ENCODE data around the gene ADPRS.

ADPRS gene, protein sequence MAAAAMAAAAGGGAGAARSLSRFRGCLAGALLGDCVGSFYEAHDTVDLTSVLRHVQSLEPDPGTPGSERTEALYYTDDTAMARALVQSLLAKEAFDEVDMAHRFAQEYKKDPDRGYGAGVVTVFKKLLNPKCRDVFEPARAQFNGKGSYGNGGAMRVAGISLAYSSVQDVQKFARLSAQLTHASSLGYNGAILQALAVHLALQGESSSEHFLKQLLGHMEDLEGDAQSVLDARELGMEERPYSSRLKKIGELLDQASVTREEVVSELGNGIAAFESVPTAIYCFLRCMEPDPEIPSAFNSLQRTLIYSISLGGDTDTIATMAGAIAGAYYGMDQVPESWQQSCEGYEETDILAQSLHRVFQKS
- 12.1 to 48.9 (median 35.5) reads per million in 9 experiments for total RNA-seq

DNA sequence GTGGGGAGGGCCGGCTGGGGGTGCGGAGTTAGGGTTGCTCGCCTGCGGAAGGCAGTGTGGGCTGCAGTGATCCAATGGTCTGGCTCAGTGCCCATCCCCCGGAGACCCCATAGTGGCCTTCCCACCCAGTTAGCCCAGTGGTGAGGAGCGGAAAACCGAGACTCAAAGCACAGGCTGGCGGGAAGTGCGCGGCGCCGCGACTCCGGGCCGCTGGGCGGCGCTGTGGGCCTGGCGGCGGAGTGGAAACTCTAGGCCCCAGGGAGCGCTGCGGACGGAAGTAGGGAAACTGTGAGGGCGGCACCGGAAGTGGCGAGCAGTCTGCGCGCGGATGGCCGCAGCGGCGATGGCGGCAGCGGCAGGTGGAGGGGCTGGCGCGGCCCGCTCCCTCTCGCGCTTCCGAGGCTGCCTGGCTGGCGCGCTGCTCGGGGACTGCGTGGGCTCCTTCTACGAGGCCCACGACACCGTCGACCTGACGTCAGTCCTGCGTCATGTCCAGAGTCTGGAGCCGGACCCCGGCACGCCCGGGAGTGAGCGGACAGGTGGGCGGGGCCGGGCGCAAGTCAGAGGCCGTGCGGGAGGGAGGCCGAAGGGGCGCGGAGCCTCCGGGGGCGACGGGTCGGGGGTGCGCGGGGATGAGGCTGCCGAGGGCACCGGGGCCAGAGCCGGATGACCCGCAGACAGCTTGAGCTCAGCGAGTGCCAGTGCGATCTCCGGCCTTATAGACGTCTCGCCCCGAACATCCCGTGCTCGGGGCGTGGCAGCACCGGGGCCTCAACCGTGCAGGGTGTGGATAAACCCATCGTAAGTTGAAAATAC is at the start of gene ADPRS:
Gene ADPRS (plus strand): TSS at position 316 of the 816 bp plus-strand sequence. CDS start 13 bp downstream, at position 329.
- H3K36me3 Mint-ChIP-seq (ENCODE audit: insufficient read depth): peaks cover 26% of the 10 kb centered on the region
- ATAC-seq (replicated peaks) (peak; percentile 94), DNase-seq (peak; percentile 85 to 89 (median 85))
- H3K4me3 Mint-ChIP-seq: peak within 1 kb of the TSS; percentile 80 to 84
- H3K4me1 Mint-ChIP-seq (ENCODE audit: low read depth in 2 of 2): peaks cover 15 to 21% of the 10 kb centered on the region in 2 donors
- no peaks in the 10 kb centered on the region for H3K9me3 Mint-ChIP-seq
- peaks cover 11 to 29% of the 10 kb centered on the region in 2 donors for H3K27me3 Mint-ChIP-seq
- H3K27ac Mint-ChIP-seq: peak within 1 kb of the TSS; percentile 88 to 95

GRCh38 chr1:36040238-36040637 is 48.5 kb upstream of the ADPRS start:
- Mint-ChIP-seq H3K9me3 (no peaks in the 10 kb centered on the region), H3K4me1 (ENCODE audit: low read depth in 2 of 2) (no peaks in the 10 kb centered on the region), H3K27ac (no peak overlapping the region), H3K4me3 (no peak overlapping the region), H3K27me3 (no peaks in the 10 kb centered on the region), H3K36me3 (ENCODE audit: insufficient read depth) (peaks cover 69% of the 10 kb centered on the region)
- no peak for ATAC-seq (replicated peaks)
- DNase-seq: no peak

GRCh38 chr1:36051821-36052220 is 36.9 kb upstream of the ADPRS start:
- ATAC-seq (replicated peaks) (no peak), DNase-seq (no peak)
- peaks cover 0 to 1% of the 10 kb centered on the region in 2 donors for H3K9me3 Mint-ChIP-seq
- H3K36me3 Mint-ChIP-seq (ENCODE audit: insufficient read depth): peaks cover 21% of the 10 kb centered on the region
- no peak overlapping the region for H3K4me3 Mint-ChIP-seq
- no peaks in the 10 kb centered on the region for H3K4me1 Mint-ChIP-seq (ENCODE audit: low read depth in 2 of 2)
- no peaks in the 10 kb centered on the region for H3K27me3 Mint-ChIP-seq
- H3K27ac Mint-ChIP-seq: no peak overlapping the region

GRCh38 chr1:36053978-36054377 is 34.7 kb upstream of the ADPRS start:
- Mint-ChIP-seq H3K4me1 (ENCODE audit: low read depth in 2 of 2) (no peaks in the 10 kb centered on the region), H3K9me3 (no peaks in the 10 kb centered on the region), H3K27me3 (no peaks in the 10 kb centered on the region), H3K4me3 (no peak overlapping the region), H3K36me3 (ENCODE audit: insufficient read depth) (peaks cover 24% of the 10 kb centered on the region), H3K27ac (no peak overlapping the region)
- ATAC-seq (replicated peaks) (no peak), DNase-seq (no peak)

- no peaks in the 10 kb centered on the region for H3K27me3 Mint-ChIP-seq
- ATAC-seq (replicated peaks): no peak
These were observed 33.0 kb upstream of the ADPRS start for GRCh38 chr1:36055706-36056105.

GRCh38 chr1:36062315-36062714 is 26.4 kb upstream of the ADPRS start:
- Mint-ChIP-seq H3K4me3 (no peak overlapping the region), H3K27ac (no peak overlapping the region), H3K4me1 (ENCODE audit: low read depth in 2 of 2) (no peaks in the 10 kb centered on the region), H3K27me3 (no peaks in the 10 kb centered on the region), H3K9me3 (no peaks in the 10 kb centered on the region), H3K36me3 (ENCODE audit: insufficient read depth) (peaks cover 9% of the 10 kb centered on the region)
- no peak for DNase-seq
- ATAC-seq (replicated peaks): no peak

More at GRCh38 chr1:36055706-36056105, 33.0 kb upstream of the ADPRS start:
- no peak overlapping the region for H3K27ac Mint-ChIP-seq
- H3K9me3 Mint-ChIP-seq: no peaks in the 10 kb centered on the region
- H3K4me1 Mint-ChIP-seq (ENCODE audit: low read depth in 2 of 2): no peaks in the 10 kb centered on the region
- no peak for DNase-seq
- no peak overlapping the region for H3K4me3 Mint-ChIP-seq
- H3K36me3 Mint-ChIP-seq (ENCODE audit: insufficient read depth): peaks cover 11% of the 10 kb centered on the region

GRCh38 chr1:36067871-36068270 is 20.8 kb upstream of the ADPRS start:
- no peak overlapping the region for H3K4me3 Mint-ChIP-seq
- H3K27me3 Mint-ChIP-seq: no peaks in the 10 kb centered on the region
- H3K27ac Mint-ChIP-seq: peak overlapping the region in 1 of 2 donors; percentile 73
- H3K9me3 Mint-ChIP-seq: no peaks in the 10 kb centered on the region
- peaks cover 3% of the 10 kb centered on the region for H3K36me3 Mint-ChIP-seq (ENCODE audit: insufficient read depth)
- ATAC-seq (replicated peaks) (no peak), DNase-seq (no peak)
- no peaks in the 10 kb centered on the region for H3K4me1 Mint-ChIP-seq (ENCODE audit: low read depth in 2 of 2)

DNA sequence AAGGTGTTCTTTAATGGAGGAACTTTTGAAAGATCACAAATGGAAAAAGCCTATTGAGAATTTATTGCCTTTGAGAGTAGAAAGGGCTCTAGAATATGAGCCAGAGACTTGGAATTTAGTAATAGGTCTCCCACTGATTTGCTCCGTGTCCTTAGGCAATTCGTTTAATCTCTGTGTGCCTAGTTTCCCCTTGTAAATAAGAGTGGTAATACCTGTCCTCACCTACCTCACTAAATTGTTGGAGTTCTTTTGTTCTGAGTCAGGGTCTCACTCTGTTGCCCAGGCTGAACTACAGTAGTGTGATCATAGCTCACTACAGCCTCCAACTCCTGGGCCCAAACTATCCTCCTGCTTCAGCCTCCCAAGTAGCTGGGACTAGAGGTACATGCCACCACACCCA is 19.8 kb upstream of the ADPRS start:
- no peak overlapping the region for H3K4me3 Mint-ChIP-seq
- no peaks in the 10 kb centered on the region for H3K27me3 Mint-ChIP-seq
- DNase-seq: no peak
- ATAC-seq (replicated peaks): no peak
- peaks cover 3% of the 10 kb centered on the region for H3K36me3 Mint-ChIP-seq (ENCODE audit: insufficient read depth)
- no peaks in the 10 kb centered on the region for H3K4me1 Mint-ChIP-seq (ENCODE audit: low read depth in 2 of 2)
- no peaks in the 10 kb centered on the region for H3K9me3 Mint-ChIP-seq
- H3K27ac Mint-ChIP-seq: no peak overlapping the region

DNA sequence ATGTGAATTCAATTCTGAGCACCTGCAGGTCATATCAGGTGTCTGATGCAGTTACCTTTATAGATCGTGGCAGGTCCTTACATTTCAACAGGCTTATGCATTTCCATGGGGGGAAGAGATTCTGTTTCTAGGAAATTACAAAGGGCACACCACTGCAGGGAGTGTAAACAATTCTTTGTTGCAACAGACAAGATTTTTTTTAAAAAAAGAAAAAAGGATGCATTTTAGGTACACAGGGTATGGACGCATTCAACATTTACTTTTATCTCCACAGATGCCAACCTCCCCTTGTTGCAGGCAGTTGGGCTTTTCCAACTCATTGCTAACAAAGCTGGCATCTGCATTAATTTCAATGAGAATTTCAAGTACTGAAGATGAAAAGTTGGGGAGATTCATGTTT is 18.3 kb upstream of the ADPRS start:
- no peak for ATAC-seq (replicated peaks)
- no peaks in the 10 kb centered on the region for H3K9me3 Mint-ChIP-seq

DNA sequence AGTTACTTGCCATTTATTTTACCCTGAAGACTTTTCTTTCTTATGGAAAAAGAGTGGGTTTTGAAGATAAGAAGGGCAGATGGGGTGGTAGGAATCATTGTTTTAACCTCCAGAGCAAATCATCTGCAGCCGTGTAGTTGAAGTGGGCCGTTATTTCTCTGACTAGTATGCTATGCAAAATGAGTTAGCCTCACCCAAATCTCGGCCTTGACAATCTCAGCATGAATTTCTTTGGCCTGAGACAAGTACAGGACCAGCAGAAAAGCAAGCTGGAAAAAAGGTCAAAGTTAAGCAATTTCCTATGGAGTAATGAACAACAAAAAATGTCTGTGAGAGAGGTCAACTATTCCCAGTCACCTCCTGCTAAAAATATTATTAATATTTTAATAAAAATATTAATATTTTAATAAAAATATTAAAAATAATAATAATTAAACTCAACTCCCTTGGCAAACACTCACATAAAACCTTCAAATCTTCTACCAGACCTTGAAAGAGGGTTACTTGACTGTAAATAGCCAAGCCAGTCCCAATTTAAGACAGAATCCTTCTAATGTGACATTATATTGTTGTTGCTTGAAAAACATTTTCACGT is 11.6 kb upstream of the ADPRS start:
- H3K4me3 Mint-ChIP-seq: no peak overlapping the region

More for the DNA sequence above, 18.3 kb upstream of the ADPRS start:
- no peak overlapping the region for H3K27ac Mint-ChIP-seq
- H3K4me1 Mint-ChIP-seq (ENCODE audit: low read depth in 2 of 2): no peaks in the 10 kb centered on the region
- H3K27me3 Mint-ChIP-seq: no peaks in the 10 kb centered on the region
- peaks cover 3% of the 10 kb centered on the region for H3K36me3 Mint-ChIP-seq (ENCODE audit: insufficient read depth)
- H3K4me3 Mint-ChIP-seq: no peak overlapping the region
- no peak for DNase-seq

GRCh38 chr1:36080236-36080635 is 8.5 kb upstream of the ADPRS start:
- H3K36me3 Mint-ChIP-seq (ENCODE audit: insufficient read depth): peaks cover 2% of the 10 kb centered on the region
- no peaks in the 10 kb centered on the region for H3K4me1 Mint-ChIP-seq (ENCODE audit: low read depth in 2 of 2)
- peaks cover 19 to 32% of the 10 kb centered on the region in 2 donors for H3K27me3 Mint-ChIP-seq
- H3K27ac Mint-ChIP-seq: no peak overlapping the region
- no peak overlapping the region for H3K4me3 Mint-ChIP-seq
- DNase-seq: no peak
- no peak for ATAC-seq (replicated peaks)
- H3K9me3 Mint-ChIP-seq: no peaks in the 10 kb centered on the region

More for the DNA sequence above, 11.6 kb upstream of the ADPRS start:
- H3K4me1 Mint-ChIP-seq (ENCODE audit: low read depth in 2 of 2): no peaks in the 10 kb centered on the region
- no peak for DNase-seq
- no peaks in the 10 kb centered on the region for H3K9me3 Mint-ChIP-seq
- no peak for ATAC-seq (replicated peaks)
- H3K36me3 Mint-ChIP-seq (ENCODE audit: insufficient read depth): no peaks in the 10 kb centered on the region
- H3K27me3 Mint-ChIP-seq: peaks cover 13 to 16% of the 10 kb centered on the region in 2 donors
- no peak overlapping the region for H3K27ac Mint-ChIP-seq

DNA sequence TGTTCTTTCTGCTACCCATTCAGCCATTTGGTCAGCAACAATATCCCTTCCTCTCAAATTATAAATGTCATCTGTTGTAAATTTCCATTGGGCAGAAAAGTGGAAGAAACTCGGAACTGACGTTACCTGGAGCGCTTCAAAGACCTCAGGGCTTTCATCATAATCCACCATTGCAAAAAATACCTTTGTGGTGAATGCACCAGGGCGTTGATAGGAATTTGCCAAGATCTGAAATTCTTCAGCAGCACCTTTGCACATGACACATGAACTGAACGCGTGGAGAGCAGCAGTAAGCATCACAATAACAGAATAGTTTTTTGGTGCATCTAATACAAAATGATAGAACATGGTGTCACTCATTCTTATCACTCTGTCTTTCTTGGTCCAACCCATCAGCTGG is 7.9 kb upstream of the ADPRS start:
- peaks cover 3% of the 10 kb centered on the region for H3K36me3 Mint-ChIP-seq (ENCODE audit: insufficient read depth)
- no peak for ATAC-seq (replicated peaks)
- no peaks in the 10 kb centered on the region for H3K4me1 Mint-ChIP-seq (ENCODE audit: low read depth in 2 of 2)
- H3K27ac Mint-ChIP-seq: no peak overlapping the region
- DNase-seq: no peak
- no peaks in the 10 kb centered on the region for H3K9me3 Mint-ChIP-seq
- H3K27me3 Mint-ChIP-seq: peaks cover 19 to 37% of the 10 kb centered on the region in 2 donors
- no peak overlapping the region for H3K4me3 Mint-ChIP-seq

DNA sequence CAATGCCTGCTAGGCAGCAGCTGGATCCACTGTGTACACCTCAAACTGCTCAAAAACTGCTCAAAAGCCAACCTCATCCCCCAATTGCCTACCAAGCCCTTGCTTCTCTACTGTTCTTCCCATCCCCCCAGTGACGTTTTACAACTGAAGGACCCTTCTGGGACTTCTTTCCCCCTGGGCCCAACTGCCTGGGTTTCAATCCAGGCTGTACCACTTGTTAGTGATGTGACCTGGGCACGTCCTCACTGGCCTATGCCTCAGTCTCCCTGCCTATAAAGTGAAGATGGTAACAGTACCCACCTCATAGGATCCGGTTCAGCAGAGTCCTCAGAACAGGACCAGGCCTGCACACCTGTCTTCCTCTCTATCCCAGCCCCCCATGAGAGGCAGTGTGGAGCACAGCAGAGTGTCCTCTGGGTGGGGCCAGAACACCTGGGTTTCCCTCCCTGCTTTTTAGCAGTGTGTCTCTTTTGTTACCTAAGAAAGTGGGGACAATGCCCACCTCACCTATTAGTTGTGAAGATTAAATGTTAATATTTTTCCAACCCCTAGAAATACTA is 6.7 kb upstream of the ADPRS start:
- ATAC-seq (replicated peaks): no peak
- Mint-ChIP-seq H3K9me3 (no peaks in the 10 kb centered on the region), H3K4me1 (ENCODE audit: low read depth in 2 of 2) (peaks cover 0 to under 1% of the 10 kb centered on the region in 2 donors), H3K27me3 (peaks cover 28 to 49% of the 10 kb centered on the region in 2 donors), H3K4me3 (no peak overlapping the region), H3K36me3 (ENCODE audit: insufficient read depth) (peaks cover 3% of the 10 kb centered on the region), H3K27ac (no peak overlapping the region)
- DNase-seq: no peak
